ENCODE measurements around the gene SDHD.
"Not testable (repeated sequence)": the region's sequence is repeated elsewhere in the genome, so short reads cannot be mapped to it uniquely, and the experiment has no call there.

The SDHD gene

GRCh38 chr11:112086422-112087191, at the start of gene SDHD, which contains the start of gene TIMM8B:
TSS of gene SDHD (plus strand) at chr11:112086873. CDS start at chr11:112086908, 35 bp downstream.
TSS of gene TIMM8B (minus strand) at chr11:112086756. CDS start at chr11:112086723, 33 bp downstream.
- peak; percentile 89 to 91 for DNase-seq (ENCODE audit: low read depth in 2 of 2, low spot score in 1 of 2)

- no peak for DNase-seq (ENCODE audit: low read depth in 2 of 2, low spot score in 1 of 2)
These were observed 49.1 kb upstream of the SDHD start for GRCh38 chr11:112037527-112037926.

GRCh38 chr11:112042161-112042960, 44.3 kb upstream of the SDHD start:
- no peak for DNase-seq (ENCODE audit: low read depth in 2 of 2, low spot score in 1 of 2)

GRCh38 chr11:112042961-112043304, 43.7 kb upstream of the SDHD start:
- DNase-seq (ENCODE audit: low read depth in 2 of 2, low spot score in 1 of 2): no peak

GRCh38 chr11:112044961-112045360, 41.7 kb upstream of the SDHD start:
- DNase-seq (ENCODE audit: low read depth in 2 of 2, low spot score in 1 of 2): no peak

- DNase-seq (ENCODE audit: low read depth in 2 of 2, low spot score in 1 of 2): not testable (repeated sequence)
These were observed 40.0 kb upstream of the SDHD start for GRCh38 chr11:112046647-112047046.

- not testable (repeated sequence) for DNase-seq (ENCODE audit: low read depth in 2 of 2, low spot score in 1 of 2)
These were observed 38.4 kb upstream of the SDHD start for GRCh38 chr11:112048256-112048655.

- no peak for DNase-seq (ENCODE audit: low read depth in 2 of 2, low spot score in 1 of 2)
These were observed 36.9 kb upstream of the SDHD start for GRCh38 chr11:112049777-112050176.

GRCh38 chr11:112050721-112051120, 36.0 kb upstream of the SDHD start:
- no peak for DNase-seq (ENCODE audit: low read depth in 2 of 2, low spot score in 1 of 2)

- no peak for DNase-seq (ENCODE audit: low read depth in 2 of 2, low spot score in 1 of 2)
These were observed 34.9 kb upstream of the SDHD start for GRCh38 chr11:112051768-112052167.

- DNase-seq (ENCODE audit: low read depth in 2 of 2, low spot score in 1 of 2): no peak
These were observed 29.5 kb upstream of the SDHD start for GRCh38 chr11:112057170-112057569.

GRCh38 chr11:112058103-112058502, 28.6 kb upstream of the SDHD start:
- no peak for DNase-seq (ENCODE audit: low read depth in 2 of 2, low spot score in 1 of 2)

GRCh38 chr11:112062923-112063322, 23.8 kb upstream of the SDHD start:
- no peak for DNase-seq (ENCODE audit: low read depth in 2 of 2, low spot score in 1 of 2)

- DNase-seq (ENCODE audit: low read depth in 2 of 2, low spot score in 1 of 2): peak; percentile 63 to 73
These were observed 12.5 kb upstream of the SDHD start, which contains the start of the genes NKAPD1 and PIH1D2 for GRCh38 chr11:112073941-112074811. TSS of gene NKAPD1 (plus strand) at chr11:112074299. CDS start at chr11:112075575, 1,276 bp downstream. TSS of gene PIH1D2 (minus strand) at chr11:112074017. CDS start at chr11:112073174, 843 bp downstream.

- no peak for DNase-seq (ENCODE audit: low read depth in 2 of 2, low spot score in 1 of 2)
These were observed 3.9 kb upstream of the SDHD start for GRCh38 chr11:112082729-112083128.

GRCh38 chr11:112085822-112086421, 751 bp upstream of the SDHD start:
- DNase-seq (ENCODE audit: low read depth in 2 of 2, low spot score in 1 of 2): no peak

- DNase-seq (ENCODE audit: low read depth in 2 of 2, low spot score in 1 of 2): no peak
These were observed 539 bp downstream of the SDHD start for GRCh38 chr11:112087212-112087611.

- DNase-seq (ENCODE audit: low read depth in 2 of 2, low spot score in 1 of 2): not testable (repeated sequence)
These were observed 8.6 kb downstream of the SDHD start for GRCh38 chr11:112095302-112095701.

- no peak for DNase-seq (ENCODE audit: low read depth in 2 of 2, low spot score in 1 of 2)
These were observed 9.5 kb downstream of the SDHD start for GRCh38 chr11:112096194-112096593.

- no peak for DNase-seq (ENCODE audit: low read depth in 2 of 2, low spot score in 1 of 2)
These were observed 11.3 kb downstream of the SDHD start for GRCh38 chr11:112097734-112098528.

All from stimulated activated CD8-positive, alpha-beta memory T cell treated with anti-CD3 and anti-CD28 coated beads, Interleukin-4, amount 100 ng/mL, for 4 hours (primary cell).